ENCODE measurements around the gene RASGRP1. TPM values are rescaled to one million over a fixed set of nuclear protein-coding genes. Genes with fewer than 3 reads are reported as not detected.

RASGRP1 gene
- total RNA-seq, 1 experiment from 2014 or later: 1.6 TPM

GRCh38 chr15:38474155-38474757 lies 90.4 kb downstream of the RASGRP1 start:
- H3K36me3 ChIP-seq (ENCODE audit: control insufficient read depth in 1 of 2, insufficient read depth in 2 of 2, low read length in 2 of 2): peaks cover 15 to 38% of the 10 kb centered on the region in 2 experiments; a peak in 3 of 4 replicates
- DNase-seq (ENCODE audit: low read depth, low spot score) (peak; percentile 29), ATAC-seq (peak; percentile 90)
- H3K4me1 ChIP-seq (ENCODE audit: control insufficient read depth in 1 of 2, insufficient read depth in 2 of 2, low read length in 2 of 2): no peaks in the 10 kb centered on the region
- H3K79me2 ChIP-seq (ENCODE audit: insufficient read depth, low read length): peaks cover 6% of the 10 kb centered on the region; the same call in 1 of the 2 replicates
- H3K27me3 ChIP-seq (ENCODE audit: insufficient read depth, low read length): no peaks in the 10 kb centered on the region
- no peaks in the 10 kb centered on the region for H3K9me3 ChIP-seq (ENCODE audit: control insufficient read depth in 1 of 2, insufficient read depth in 1 of 2, low read depth in 1 of 2, low read length in 2 of 2)
- H3K4me2 ChIP-seq (ENCODE audit: low read length): no peak overlapping the region
- H3K9ac ChIP-seq (ENCODE audit: low read length): no peak overlapping the region
- no peak overlapping the region for H3K4me3 ChIP-seq (replicated peaks in 1 of 2; ENCODE audit: low read depth in 1 of 2, low read length in 2 of 2)
- H3K27ac ChIP-seq (ENCODE audit: low read depth, low read length): no peak overlapping the region
- no peaks in the 10 kb centered on the region for H3K9me2 ChIP-seq (ENCODE audit: insufficient read depth)
- intact Hi-C loops (cut with micrococcal nuclease): loop anchor here (1.0 to 2.0 kb wide), 2 partner anchors 209 to 216 kb away; no protein-coding TSS in a partner anchor
- no TSS peak for BruUV-seq (replicated peaks)
- peak; percentile 30 to 63 (median 61); a peak in 5 of 6 replicates for TF ChIP-seq CTCF (IDR thresholded peaks at IDR 0.05 in 2 of 3, conservative IDR thresholded peaks at IDR 0.05 in 1 of 3; ENCODE audit: borderline replicate concordance in 1 of 3, insufficient read depth in 1 of 3, low read depth in 2 of 3, low read length in 2 of 3)
- TF ChIP-seq RAD21 (IDR thresholded peaks at IDR 0.05; ENCODE audit: low read depth): peak; percentile 56
- TF ChIP-seq, protein P1, sequence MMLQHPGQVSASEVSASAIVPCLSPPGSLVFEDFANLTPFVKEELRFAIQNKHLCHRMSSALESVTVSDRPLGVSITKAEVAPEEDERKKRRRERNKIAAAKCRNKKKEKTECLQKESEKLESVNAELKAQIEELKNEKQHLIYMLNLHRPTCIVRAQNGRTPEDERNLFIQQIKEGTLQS (IDR thresholded peaks at IDR 0.05): no peak
- TF ChIP-seq ELF1 (IDR thresholded peaks at IDR 0.05; ENCODE audit: borderline replicate concordance, low read depth): no peak
- no peak overlapping the region for H2AFZ ChIP-seq (ENCODE audit: low read depth, low read length, poor library complexity, severe bottlenecking)
- ChIA-PET CTCF (interaction anchor here (1.0 to 2.0 kb wide), 3 partner anchors 34 to 225 kb away, joined by 3 to 6 read pairs (median 5); no protein-coding TSS in a partner anchor), POLR2A (no interaction called here), RAD21 (ENCODE audit: low non-redundant PET in 1 of 2, low total read pairs in 2 of 2, uncharacterized antibody in 2 of 2, unreplicated experiment in 2 of 2) (no interaction called here)
- H4K20me1 ChIP-seq (ENCODE audit: insufficient read depth): no peaks in the 10 kb centered on the region

DNA sequence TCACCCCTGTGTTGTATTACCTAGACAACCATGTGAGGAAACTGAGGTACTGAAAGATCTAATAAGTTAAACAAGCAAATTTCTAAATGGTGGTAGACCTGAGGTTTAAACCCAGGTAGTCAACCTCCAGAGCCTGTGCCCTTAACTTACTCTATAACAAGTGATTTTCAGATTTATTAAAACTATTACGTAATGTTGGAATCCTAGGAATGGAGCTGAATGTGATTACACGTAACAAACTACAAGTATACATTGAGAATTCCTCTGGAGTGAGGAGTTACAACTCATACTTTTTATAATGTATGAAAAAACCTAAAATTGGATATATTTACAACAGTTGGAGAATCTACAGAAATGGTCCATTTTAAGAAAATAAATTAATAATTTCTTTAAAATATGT lies 92.6 kb downstream of the RASGRP1 start:
- DNase-seq (ENCODE audit: low read depth, low spot score) (no peak), ATAC-seq (no peak)
- BruUV-seq (replicated peaks): no TSS peak
- Histone ChIP-seq H3K36me3 (ENCODE audit: control insufficient read depth in 1 of 2, insufficient read depth in 2 of 2, low read length in 2 of 2) (peaks cover 15 to 28% of the 10 kb centered on the region in 2 experiments; a peak in 3 of 4 replicates), H3K27ac (ENCODE audit: low read depth, low read length) (no peak overlapping the region), H3K9ac (ENCODE audit: low read length) (no peak overlapping the region), H3K9me2 (ENCODE audit: insufficient read depth) (no peaks in the 10 kb centered on the region), H3K4me1 (ENCODE audit: control insufficient read depth in 1 of 2, insufficient read depth in 2 of 2, low read length in 2 of 2) (no peaks in the 10 kb centered on the region), H4K20me1 (ENCODE audit: insufficient read depth) (no peaks in the 10 kb centered on the region), H3K4me3 (replicated peaks in 1 of 2; ENCODE audit: low read depth in 1 of 2, low read length in 2 of 2) (no peak overlapping the region), H2AFZ (ENCODE audit: low read depth, low read length, poor library complexity, severe bottlenecking) (no peak overlapping the region), H3K9me3 (ENCODE audit: control insufficient read depth in 1 of 2, insufficient read depth in 1 of 2, low read depth in 1 of 2, low read length in 2 of 2) (no peaks in the 10 kb centered on the region), H3K4me2 (ENCODE audit: low read length) (no peak overlapping the region), H3K79me2 (ENCODE audit: insufficient read depth, low read length) (0 out of 2 replicates have a peak, but pooled peaks cover 14% of the 10 kb centered on the region), H3K27me3 (ENCODE audit: insufficient read depth, low read length) (no peaks in the 10 kb centered on the region)
- RAD21 ChIA-PET (ENCODE audit: low non-redundant PET in 1 of 2, low total read pairs in 2 of 2, uncharacterized antibody in 2 of 2, unreplicated experiment in 2 of 2): interaction anchor here in 1 of 2 experiments (0.7 kb wide), 1 partner anchor 69 kb away, joined by 3 read pairs; no protein-coding TSS in a partner anchor
- intact Hi-C loops (cut with micrococcal nuclease): no loop called here
- CTCF ChIA-PET: interaction anchor here (1.2 to 1.8 kb wide), 3 partner anchors 32 to 228 kb away, joined by 4 to 9 read pairs (median 5); partner anchors contain the start of gene RASGRP1
- POLR2A ChIA-PET: no interaction called here
- TF ChIP-seq EGR1 (IDR thresholded peaks at IDR 0.05; ENCODE audit: low read depth) (no peak), CEBPB (IDR thresholded peaks at IDR 0.05; ENCODE audit: low read depth) (no peak), ZBTB33 (IDR thresholded peaks at IDR 0.05; ENCODE audit: extremely low read depth, insufficient replicate concordance, low read length) (no peak), SRF (IDR thresholded peaks at IDR 0.05; ENCODE audit: low read depth) (no peak), MAX (IDR thresholded peaks at IDR 0.05) (no peak), FOSL1 (IDR thresholded peaks at IDR 0.05; ENCODE audit: low read depth) (no peak), CBX3 (IDR thresholded peaks at IDR 0.05; ENCODE audit: low read depth) (no peak)

Measured in HCT116 (cell line).